C1 segment of cervical spinal cord (tissue), 14 donors: ENCODE data around the gene SORCS2.

Source experiments
- DNase-seq, 14 donors: peaks; one replicate each; lab custom pipeline; 2025; lab: John Stamatoyannopoulos, UW

Gene SORCS2

DNA sequence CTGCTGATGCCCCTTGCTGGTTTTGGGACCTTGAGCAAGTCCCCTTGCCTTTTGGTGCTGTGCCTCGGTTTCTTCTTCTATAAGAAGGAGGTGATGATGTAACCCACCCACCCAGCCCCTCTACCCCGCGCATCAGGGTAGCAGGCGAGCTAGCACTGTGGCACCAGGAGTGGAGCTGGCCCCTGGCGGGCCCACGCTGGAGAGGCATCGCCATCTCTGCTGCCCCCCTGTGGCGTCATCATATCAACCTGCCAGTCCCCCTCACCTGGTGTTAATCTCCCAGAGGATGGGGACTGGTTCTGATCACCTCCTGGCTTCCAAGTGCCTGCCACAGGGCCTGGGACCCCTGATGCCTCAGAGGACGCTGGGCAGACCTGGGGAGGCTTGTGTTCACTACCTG lies 6.3 kb upstream of the SORCS2 start:
- no peak for DNase-seq

DNA sequence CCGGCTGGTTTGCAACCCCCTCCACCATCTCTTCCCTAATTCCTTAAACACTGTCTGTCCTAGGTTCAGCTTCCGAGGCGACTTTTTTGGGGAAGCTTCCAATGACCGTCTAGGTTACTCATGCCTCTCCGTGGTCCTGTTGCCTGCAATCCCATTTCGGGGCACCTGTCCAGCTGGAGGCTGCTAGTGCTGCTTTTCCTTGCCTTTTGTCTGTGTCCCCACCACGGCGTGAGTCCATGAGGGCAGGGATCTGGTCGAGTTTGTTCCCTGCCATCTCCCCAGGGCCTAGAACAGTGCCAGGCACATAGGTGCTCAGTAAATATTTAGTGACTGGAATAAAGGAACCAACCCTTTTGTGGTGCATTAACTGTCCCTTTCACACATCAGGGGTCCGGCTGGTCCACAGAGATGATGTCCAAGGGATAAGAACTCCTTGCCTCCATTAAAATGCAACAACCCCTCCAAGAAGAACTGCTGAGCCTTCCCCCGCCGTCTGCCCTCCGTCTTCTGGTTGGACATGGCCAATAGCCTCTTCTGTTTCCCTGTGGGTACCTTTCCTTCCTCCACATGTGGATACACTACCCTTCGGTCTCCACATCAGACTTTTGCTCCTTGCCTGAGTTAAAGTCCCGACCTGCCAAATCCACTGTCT lies 5.7 kb upstream of the SORCS2 start:
- no peak for DNase-seq

DNA sequence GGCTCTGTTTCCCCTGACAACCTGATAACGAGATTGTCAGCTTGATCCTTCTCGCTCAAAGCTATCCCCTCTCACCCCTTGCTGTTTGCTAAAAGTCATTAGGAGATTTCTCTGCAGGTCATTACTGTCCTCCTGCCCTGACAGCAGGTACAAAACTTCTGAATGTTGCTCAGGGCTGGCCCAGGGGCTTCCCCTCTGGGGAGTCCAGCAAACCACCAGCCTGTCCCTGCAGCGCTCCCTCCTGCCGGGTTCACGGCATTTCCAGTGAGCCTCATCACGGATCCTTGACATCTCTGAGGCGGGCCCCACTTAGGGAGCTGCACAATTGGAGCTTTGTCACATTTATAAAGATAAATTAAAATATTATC lies 5.2 kb upstream of the SORCS2 start:
- no peak for DNase-seq

DNA sequence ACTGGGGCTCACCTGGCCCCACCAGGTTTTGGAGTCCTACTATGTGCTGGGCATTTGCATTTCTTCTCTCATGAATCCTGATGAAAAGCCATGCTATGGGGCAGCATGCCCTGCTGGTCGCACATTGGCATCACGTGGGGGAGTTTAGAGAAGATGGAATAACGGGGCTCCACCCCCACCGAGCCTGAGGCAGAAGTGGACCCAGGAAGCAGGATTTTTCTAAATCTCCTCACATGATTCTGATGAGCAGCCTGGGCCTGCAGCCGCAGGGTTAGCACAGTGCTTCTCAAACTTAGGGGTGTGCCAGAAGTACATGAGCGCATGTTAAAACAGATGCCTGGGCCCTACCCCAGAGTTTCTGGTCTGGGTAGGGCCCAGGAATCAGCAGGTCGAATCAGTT lies 4.6 kb upstream of the SORCS2 start:
- DNase-seq, result no peak

DNA sequence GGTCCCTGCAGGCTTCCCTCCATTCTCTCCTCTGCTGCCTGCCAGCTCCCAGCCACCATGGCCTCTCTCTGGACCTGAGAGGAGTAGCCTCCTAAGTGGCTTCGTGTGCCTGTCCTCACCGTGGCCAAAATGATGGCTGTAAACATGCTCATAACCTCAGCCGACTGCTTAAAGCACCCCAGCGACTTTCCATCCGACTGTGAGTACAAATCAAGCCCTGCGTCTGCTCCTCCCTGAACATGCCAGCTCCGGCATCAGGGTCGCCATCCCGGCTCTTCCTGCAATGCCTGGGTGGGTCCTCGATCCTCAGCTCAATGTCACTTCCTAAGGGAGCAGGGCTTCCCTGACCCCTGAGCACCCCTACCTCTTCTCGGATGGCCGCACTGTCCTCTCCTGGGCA lies 3.3 kb upstream of the SORCS2 start:
- no peak for DNase-seq

DNA sequence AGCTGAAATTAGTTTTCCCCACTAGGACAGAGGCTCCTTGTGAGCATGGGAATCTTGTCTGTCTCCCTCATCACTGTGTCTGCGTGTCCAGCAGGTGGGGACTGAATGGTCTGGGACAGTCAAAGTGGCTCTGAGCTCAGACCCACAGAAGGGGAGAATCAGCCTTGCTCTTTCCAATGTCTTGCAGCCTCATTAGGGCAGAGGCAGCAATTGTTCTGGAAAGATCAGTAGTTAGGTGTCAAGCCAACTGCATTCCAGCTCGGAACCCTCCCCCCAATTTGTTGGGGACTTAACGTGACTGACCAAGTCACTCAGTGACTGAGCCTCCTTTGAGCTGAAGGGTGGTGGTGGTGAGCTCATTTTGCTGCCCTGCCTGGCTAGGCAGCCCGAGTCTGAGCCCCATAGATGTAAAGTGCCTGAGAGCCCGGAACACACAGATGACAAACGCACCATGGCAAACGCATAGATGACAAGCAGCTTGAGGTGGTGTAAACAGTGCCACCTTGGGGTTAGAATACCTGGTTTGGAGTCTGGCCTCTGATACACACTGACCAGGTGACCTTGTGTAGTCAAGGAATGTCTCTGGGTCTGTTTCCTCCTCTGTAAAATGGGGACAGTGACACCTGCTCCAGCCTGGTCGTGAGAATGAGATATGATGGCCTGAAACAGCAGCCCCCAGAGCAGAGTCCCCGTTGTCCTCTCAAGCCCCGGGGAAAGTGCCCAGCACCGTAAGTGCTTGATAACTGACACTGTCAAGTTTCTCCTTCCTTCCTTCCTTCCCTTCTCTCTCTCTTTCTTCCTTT lies 2.7 kb upstream of the SORCS2 start:
- no peak for DNase-seq

DNA sequence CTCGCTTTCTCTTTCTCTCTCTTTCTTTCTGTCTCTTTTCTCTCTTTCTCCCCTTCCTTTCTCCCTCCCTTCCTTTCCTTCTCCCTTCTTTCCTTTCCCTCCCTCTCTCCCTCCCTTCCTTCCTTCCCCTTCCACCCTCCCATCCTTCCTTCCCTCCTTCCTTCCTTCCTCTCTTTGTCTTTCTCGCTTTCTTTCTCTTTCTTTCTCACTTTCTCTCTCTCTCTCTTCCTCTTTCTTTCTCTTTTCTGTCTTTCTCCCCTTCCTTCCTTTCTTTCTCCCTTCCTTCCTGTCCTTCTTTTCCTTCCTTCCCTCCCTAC lies 2.1 kb upstream of the SORCS2 start:
- DNase-seq, result no peak

DNA sequence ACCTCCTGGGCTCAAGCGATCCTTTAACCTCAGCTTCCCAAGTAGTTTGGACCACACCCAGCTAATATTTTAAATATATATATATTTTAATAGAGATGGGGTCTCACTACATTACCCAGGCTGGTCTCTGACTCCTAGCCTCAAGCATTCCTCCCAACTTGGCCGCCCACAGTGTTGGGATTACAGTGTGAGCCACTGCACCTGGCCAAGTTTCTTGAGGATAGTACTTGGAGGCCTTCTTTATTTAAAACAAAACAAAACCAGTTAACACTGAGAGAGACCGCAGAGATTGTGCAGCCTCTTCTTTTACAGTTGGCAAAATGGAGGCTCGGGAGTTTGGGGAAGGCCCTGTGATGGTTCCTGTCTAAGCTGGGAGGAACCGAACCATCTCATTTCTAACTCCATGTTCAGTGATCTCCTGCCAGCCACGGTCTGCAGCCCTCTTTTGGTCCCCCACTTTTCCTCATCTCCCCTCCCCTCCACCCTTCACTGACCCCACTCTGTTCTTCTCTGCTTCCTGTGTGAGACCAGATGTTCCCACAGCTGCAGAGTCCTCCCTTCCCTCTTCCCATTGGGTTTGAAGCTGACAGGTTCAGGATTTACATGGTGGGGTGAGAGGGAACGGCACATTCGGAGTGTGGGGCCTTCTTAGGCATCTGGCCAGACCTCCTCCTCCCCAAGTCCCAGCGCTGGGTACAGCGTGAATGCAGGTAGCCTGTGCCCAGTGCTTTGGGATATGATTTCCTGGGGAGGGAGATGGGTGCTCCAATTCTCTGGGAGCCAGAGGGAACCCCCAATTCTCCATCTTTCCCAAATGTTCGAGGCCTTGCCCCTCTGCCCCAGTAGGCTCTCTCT lies 1.4 kb upstream of the SORCS2 start:
- DNase-seq, result no peak

DNA sequence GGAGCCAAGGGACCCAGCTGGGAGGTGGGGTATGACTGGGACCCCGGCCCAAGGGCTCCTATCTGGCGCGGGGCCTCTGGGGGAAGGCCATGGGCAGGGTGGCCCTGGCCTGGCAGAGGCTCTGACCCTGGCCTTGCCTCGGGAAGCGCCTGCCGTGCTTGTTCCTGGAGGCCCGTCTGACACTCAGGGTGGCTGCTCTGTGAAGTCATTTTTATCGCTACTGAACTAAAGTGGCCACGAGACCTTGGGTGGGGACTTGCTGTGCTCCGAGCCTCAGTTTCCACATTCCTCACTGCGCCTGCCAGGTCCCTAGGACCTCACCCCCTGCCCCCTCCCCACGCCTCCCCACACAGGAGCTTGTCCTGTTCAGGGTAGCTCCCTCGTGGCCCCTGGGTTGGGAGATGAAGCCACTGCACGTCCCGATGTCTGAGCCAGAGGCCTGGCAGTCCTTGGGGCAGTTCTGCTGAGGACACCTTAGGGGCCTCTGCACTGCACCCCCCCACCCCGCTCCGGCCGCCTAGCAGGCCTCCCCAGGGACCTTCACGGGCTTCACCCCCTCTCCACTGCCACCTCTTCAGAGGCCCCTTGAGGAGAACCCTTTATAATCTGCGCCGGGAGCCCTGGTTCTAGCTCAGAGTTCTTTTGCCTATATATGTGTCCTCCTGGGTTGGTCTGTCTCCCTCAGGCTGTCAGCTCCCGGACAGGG lies 639 bp upstream of the SORCS2 start:
- no peak for DNase-seq

DNA sequence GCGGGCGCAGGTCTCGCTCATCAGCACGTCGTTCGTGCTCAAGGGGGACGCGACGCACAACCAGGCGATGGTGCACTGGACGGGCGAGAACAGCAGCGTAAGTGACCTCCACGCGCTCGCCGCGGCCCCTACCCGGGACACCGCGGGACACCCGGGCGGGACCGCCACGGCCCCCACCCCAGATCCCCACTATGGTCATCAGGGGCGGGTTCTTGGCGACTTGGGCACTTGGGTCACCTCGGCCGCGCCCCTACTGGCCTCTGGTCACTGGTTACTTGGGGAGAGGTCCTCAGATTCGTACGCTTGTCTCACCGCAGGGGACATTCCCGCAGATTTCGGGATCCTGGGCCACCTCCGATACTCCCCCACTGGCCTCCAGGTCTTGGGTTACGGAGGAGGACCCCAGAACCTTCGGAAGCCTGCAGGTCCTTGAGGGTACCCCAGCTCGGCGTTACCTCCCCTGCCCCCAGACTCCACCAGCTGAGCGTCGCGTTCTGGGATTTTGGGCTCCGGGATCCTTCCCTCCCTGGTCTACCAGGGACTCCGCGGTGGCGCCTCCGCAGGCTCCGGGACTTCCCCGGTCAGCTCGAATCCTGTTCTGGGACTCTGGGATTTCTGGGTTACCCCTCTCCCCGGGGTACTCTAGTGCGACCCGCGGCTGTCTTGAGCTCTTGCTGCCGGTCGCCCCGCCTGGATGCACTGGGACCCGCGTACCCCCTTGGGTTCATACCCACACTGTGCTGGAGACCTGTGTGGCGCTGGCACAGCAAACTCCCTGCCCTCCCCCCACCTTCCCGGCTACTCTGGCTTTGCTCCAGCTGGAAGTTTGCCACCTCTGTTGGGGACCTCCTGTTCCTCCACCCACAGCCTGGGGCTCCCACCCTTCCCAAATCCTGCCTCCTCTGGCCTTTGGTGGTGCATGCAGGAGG lies 956 bp downstream of the SORCS2 start:
- DNase-seq, result peak in 4 of 14 donors; percentile 15 to 57 (median 50)

DNA sequence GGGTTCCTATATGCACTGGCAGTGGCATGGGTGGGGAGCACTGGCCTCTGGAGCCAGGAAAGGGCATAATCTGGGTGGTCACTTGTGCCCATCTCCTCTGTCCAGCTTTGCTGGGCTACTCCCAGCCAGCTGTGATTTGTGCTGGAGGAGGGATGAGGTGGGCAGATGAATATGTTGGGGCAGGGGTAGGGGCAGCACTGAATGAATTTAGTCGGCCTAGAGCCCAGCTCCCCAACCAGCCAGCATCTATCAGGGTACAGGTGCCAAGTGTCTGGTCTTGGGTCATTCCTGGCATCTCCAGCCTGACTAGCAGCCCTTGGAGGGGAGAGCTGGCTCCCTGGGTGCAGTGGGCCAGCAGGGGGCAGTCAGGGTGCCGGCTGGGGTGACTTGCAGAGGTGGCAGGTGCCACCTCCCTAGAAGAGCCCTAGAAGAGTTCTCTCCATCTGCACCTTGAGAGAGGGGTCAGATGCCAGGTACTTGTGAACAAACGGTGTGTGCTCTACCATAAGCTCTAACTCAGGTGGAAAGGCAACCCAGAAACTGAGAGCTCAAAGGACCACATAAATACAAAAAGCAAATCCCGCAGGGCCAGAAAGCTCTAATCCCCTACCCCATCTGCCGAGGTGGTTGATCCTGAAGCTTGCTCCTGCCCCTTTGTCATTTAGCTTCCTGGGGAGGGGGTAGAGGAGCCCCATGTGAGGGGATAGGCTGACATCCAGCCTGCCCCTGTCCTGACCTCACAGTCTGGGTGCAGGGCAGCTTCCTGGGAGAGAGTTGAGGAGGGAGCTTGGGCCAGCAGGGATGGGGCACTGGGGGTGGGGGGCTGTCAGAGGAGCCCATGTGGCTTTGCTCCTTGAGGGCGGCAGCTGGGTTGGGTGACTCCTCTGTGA lies 2.2 kb downstream of the SORCS2 start:
- peak in 6 of 14 donors; percentile 12 to 66 (median 48) for DNase-seq

DNA sequence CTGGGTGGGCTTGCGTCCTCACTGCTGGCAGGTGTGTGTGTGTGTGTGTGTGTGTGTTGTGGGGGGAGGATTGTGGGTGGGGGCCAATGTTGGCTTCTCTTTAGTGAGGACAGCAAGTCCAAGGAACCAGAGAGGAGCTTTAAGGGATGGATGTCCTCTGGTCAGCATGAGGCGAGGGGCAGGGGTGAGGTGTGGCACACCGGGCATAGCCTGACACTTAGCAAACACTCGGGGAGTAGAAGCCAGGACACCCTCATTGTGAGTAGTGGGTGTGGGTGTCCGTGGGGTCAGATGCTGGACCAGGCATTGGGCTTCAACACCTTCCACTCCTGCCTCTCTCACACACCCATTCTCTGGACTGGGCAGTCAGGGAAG lies 2.8 kb downstream of the SORCS2 start:
- DNase-seq, result no peak

DNA sequence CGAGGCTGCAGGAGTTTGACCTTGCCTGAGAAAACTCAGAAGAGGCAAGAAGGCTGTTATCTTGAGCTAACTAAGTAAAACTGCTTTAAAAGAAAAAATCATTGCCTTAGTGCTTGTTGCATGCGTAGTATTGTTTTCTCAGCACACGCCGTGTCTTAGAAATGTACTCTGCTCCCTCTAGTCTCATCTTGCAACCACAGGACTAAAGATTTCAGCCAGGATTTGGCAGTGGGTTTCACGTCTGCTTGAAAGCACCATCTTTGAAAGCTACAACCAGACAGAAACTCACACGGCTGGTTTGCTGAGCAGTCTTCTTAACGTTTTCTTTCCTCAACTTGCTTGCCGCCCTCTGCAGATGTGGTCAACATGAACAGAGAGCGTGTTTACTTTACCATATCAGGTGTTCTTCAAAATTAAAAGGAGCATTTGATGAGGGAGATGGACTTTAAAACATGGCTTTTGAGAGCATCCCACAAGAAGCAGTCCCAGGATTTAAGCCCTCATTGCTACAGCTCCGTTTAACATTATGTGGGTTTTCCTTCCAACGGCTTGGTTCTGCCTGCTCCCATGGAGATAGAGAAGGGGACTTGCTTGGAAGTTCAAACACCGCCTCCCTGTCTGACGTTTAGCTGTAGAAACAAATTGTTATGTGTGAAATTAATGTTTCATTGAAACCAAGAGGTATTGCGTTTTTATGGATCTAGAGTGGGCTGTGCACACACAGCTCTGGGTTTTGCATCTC lies 3.4 kb downstream of the SORCS2 start:
- DNase-seq, result peak in 1 of 14 donors; percentile 16

DNA sequence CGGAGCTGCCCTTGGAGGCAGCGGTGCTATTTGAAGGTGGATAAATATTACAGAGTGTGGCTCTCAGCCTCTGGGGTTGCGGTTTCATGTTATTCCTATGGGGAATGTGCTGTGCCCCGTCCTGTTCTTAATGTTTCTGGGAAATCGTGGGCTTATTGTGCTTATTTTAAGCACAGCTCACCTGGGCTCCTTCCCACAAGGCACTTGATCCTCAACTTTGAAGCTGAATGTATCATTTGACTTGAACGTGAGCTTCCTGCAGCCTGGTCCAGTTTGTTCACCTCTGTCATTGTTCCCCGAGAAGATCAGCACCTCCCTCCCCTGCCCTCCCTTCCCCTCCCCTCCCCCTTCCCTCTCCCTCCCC lies 3.9 kb downstream of the SORCS2 start:
- DNase-seq, result no peak

DNA sequence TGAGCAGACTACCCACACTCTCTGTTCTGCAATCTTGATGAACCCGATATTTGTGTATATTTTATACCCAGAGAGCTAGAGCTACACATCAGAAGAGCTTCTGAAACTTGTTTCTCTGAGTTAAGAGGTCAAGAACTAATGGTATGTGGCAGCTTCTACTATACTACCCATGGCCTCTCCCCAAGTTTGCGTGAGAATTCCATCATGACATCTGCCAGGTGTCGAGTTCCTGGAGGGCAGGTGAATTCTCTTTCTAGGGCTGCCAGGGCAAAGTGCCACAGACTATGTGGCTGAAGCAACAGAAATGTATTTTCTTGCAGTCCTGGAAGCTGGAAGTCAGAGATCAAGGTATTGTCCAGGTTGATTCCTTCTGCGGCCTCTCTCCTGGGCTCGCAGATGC lies 4.4 kb downstream of the SORCS2 start:
- DNase-seq, result no peak

DNA sequence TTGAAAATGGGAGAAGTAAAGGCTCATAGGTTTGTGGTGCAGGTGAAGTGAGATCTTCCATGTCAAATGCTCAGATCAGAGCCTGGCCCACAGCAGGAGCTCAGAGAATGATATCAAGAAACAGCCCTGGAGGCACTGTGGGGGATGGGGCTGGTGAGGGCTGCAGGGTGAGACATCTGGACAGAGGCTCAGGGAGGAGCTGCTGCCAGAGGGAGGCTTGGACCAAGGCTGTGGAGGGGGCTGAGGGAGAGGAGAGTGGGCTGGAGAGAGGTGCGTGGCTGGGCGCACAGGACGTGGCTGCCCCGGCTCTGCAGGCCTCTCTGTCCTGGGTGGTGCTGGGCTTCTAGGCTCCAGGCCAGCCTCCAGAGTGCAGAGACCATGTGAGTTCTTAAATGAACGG lies 5.6 kb downstream of the SORCS2 start:
- no peak for DNase-seq

DNA sequence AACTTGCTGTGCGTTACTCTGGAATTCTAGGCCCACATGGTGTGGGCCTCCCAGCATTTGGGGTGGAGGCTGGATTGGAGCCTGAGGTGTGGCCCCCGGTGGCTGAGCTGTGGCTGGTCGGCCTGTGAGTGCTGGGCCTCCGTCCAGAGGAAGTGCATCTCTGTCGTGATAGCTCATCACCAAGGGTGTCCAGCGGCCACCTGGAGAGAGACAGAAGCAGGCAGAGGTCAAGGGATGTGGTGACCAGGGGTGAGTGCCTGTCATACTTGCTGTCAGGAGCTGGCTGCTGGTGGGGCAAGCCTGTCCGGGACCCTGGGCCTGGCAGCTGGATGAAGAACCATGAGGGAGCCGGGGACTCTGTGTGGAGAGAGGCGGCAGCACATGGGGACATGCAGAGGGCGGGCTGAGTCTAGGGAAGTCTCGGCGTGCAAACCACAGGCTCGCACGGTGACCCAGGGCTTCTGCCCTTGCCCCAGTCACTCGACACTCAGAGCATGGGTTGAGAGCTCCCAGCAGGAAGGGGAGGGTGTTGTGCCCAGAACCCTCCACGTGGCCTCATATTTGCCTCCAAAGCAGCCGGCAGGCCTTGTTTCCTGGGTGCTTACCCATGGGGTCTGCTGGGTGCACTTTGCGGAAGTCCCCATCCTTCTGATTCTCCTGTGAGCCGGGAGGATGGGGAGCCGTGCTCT lies 6.2 kb downstream of the SORCS2 start:
- no peak for DNase-seq

DNA sequence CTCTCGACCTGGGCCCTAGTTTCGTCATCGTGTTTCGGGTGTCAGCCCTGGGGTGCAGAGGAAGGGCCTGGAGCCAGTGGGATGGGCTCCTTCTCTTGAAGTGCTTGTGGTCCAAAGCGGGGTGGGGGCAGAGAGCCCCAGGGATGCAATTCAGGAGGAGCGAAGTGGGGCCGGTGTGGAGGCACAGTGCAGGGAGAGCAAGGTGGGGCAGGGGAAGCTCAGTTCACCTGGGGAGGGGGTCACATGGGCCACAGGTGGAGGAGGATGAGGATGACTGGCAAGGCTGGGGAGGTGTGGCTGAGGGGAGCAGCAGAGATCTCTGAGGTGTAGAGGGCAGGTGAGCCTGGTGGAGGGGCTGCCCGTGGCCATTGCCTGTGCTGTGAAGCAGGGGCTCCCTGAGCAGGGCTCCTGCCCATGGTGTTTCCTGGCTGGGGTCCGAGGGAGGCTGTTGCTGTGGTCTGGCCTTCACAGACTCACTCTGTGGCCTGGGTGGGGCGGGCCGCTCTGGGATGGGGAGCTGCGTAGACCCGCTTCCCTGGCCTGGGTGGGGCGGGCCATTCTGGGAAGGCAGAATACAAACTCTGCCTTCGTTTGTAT lies 6.9 kb downstream of the SORCS2 start:
- no peak for DNase-seq
